HepG2 (cell line): ENCODE measurements around the gene MINDY3. TPM values are rescaled to one million over a fixed set of nuclear protein-coding genes. Genes with fewer than 3 reads are reported as not detected.

ENCODE experiments used
- ATAC-seq: fragments of 200-7000 bp; cut with Tn5 transposase; 3 replicates; pipeline ENCODE4 v1.9.1; 2020; ENCODE audit warnings: mild to moderate bottlenecking, moderate library complexity
- BruUV-seq: library from RNA; stranded (reverse); fragments of 400-500 nt; replicated peaks from 2 replicates; lab custom pipeline; 2021; lab: Mats Ljungman, UMichigan
- CTCF ChIA-PET: fragments of 300-600 bp; formaldehyde crosslinking; extraction: SDS; loops from one replicate; lab custom pipeline; 2021; ENCODE audit warnings: low total read pairs, inconsistent platforms, low intra/inter-chr PET ratio; lab: Yijun Ruan, JAX
- POLR2A ChIA-PET: fragments of 350-600 bp; sonication (Branson Sonifier 250); formaldehyde crosslinking; loops from one replicate; lab custom pipeline; 2020; ENCODE audit warnings: antibody characterized with exemption, inconsistent platforms; lab: Yijun Ruan, JAX
- DNase-seq: peaks from one replicate; pipeline ENCODE4 v3.0.0-alpha.2; 2015; ENCODE audit warnings: low spot score
- FAIRE-seq: peaks from 3 replicates; lab custom pipeline; 2011; peaks lifted over from hg19 to GRCh38; lab: Jason Lieb, UNC
- H2AFZ ChIP-seq: one replicate; pipeline ENCODE4 v1.6.1; 2011; ENCODE audit warnings: low read length, inconsistent platforms
- H3K27ac ChIP-seq: fragments of 300-600 bp; 3 replicates; pipeline ENCODE4 v1.8.0; 2011; ENCODE audit warnings: mixed run types, mild to moderate bottlenecking, mixed read lengths, low read length, inconsistent platforms; ENCODE audit not compliant: insufficient read depth; ENCODE audit errors: extremely low read length
- H3K27me3 ChIP-seq, 2 experiments: fragments of 200-600 bp in 1 of 2; 2 replicates in 1 of 2; 3 replicates in 1 of 2; pipeline versions ENCODE4 v1.6.0 to v1.8.0; 2011; ENCODE audit warnings: low read length in 2 of 2, mild to moderate bottlenecking in 2 of 2, moderate library complexity in 2 of 2, inconsistent platforms in 1 of 2; ENCODE audit not compliant: insufficient read depth in 2 of 2, control insufficient read depth in 1 of 2
- H3K36me3 ChIP-seq, 2 experiments: fragments of 200-600 bp in 1 of 2; replicated peaks in 1 of 2; 2 replicates in 1 of 2; 3 replicates in 1 of 2; pipeline versions ENCODE4 v1.5.1 to v1.8.0; 2011; ENCODE audit warnings: low read length in 2 of 2, inconsistent platforms in 1 of 2; ENCODE audit not compliant: insufficient read depth in 2 of 2, control insufficient read depth in 1 of 2
- H3K4me1 ChIP-seq: 2 replicates; pipeline ENCODE4 v1.5.1; 2012; ENCODE audit warnings: low read length, inconsistent platforms; ENCODE audit not compliant: insufficient read depth
- H3K4me2 ChIP-seq: 2 replicates; pipeline ENCODE4 v1.6.0; 2011; ENCODE audit warnings: low read depth, low read length, inconsistent platforms
- H3K4me3 ChIP-seq, 3 experiments: fragments of 200-600 bp in 1 of 3; sonication (generic), shearing (Covaris generic) in 1 of 3; replicated peaks in 1 of 3; 2 replicates each; pipeline ENCODE4 v1.5.1; 2011 to 2016; ENCODE audit warnings: low read length in 3 of 3, inconsistent platforms in 2 of 3, low read depth in 2 of 3, mild to moderate bottlenecking in 2 of 3, control low read depth in 1 of 3, mixed read lengths in 1 of 3; ENCODE audit not compliant: insufficient read depth in 1 of 3
- H3K79me2 ChIP-seq: one replicate; pipeline ENCODE4 v1.6.1; 2011; ENCODE audit warnings: low read length, inconsistent platforms; ENCODE audit not compliant: insufficient read depth
- H3K9ac ChIP-seq: 2 replicates; pipeline ENCODE4 v1.6.0; 2011; ENCODE audit warnings: mild to moderate bottlenecking, low read depth, low read length, inconsistent platforms; ENCODE audit not compliant: insufficient read depth
- H3K9me3 ChIP-seq: 2 replicates; pipeline ENCODE4 v1.5.1; 2012; ENCODE audit warnings: mild to moderate bottlenecking, low read length
- H4K20me1 ChIP-seq: 2 replicates; pipeline ENCODE4 v1.6.0; 2011; ENCODE audit warnings: inconsistent platforms, mild to moderate bottlenecking, low read length, moderate library complexity; ENCODE audit not compliant: insufficient read depth
- ATF7-NPFF ChIP-seq: sonication (generic); formaldehyde crosslinking; IDR thresholded peaks from 2 replicates; pipeline ENCODE4 v1.8.1; 2023; ENCODE audit warnings: mild to moderate bottlenecking, low read depth, missing genetic modification reagents, moderate library complexity
- EED ChIP-seq: sonication (generic); formaldehyde crosslinking; IDR thresholded peaks from 2 replicates; pipeline ENCODE4 v1.5.0; 2020; ENCODE audit warnings: mild to moderate bottlenecking, missing genetic modification reagents
- POLR2G ChIP-seq: fragments of 200-400 bp; formaldehyde crosslinking; IDR thresholded peaks from 2 replicates; pipeline ENCODE4 v1.6.1; 2018; ENCODE audit warnings: mild to moderate bottlenecking, low read depth, low read length, moderate library complexity
- ZNF234 ChIP-seq: sonication (generic); formaldehyde crosslinking; conservative IDR thresholded peaks from 2 replicates; pipeline ENCODE4 v1.5.1; 2020; ENCODE audit warnings: mild to moderate bottlenecking, missing genetic modification reagents
- ZNF674 ChIP-seq: sonication (generic); formaldehyde crosslinking; IDR thresholded peaks from 2 replicates; pipeline ENCODE4 v1.5.0; 2020; ENCODE audit warnings: low read depth, mild to moderate bottlenecking, missing genetic modification reagents
- ZNF7 ChIP-seq: IDR thresholded peaks from 2 replicates; pipeline ENCODE4 v1.6.1; 2016; ENCODE audit warnings: missing biosample characterization, missing genetic modification reagents
- WGBS: methylation state at CpG from one replicate; pipeline ENCODE4 v1.1.6; 2017; ENCODE audit warnings: low lambda C conversion rate; 5-methylcytosine and 5-hydroxymethylcytosine counted together
- in situ Hi-C: cut with HindIII; loops from 2 replicates; pipeline ENCODE4 v1.10.0; 2017; ENCODE audit warnings: low pct_unique_long_range_greater_than_20kb; ENCODE audit not compliant: extremely low pct_ligation_motif_present
- intact Hi-C: fragments of 100-400 bp; cut with micrococcal nuclease; formaldehyde crosslinking; loops from one replicate; pipeline ENCODE4 v1.10.0; 2022; ENCODE audit not compliant: unreplicated experiment
- polyA plus RNA-seq, 8 experiments: library from polyadenylated mRNA; depleted of rRNA in 3 of 8; stranded (reverse) in 7 of 8; unstranded in 1 of 8; fragments of >200 nt; fragmentation: Illumina TruSeq in 4 of 8; extraction: Trizol in 4 of 8; gene quantifications; 2 replicates each; pipeline versions ENCODE4 v1.2.1 to v1.2.3, GENCODE V29; 2011 to 2016; ENCODE audit warnings: low read depth in 4 of 8, missing spikeins in 1 of 8, mixed read lengths in 1 of 8; ENCODE audit not compliant: insufficient read depth in 1 of 8
- total RNA-seq, 5 experiments: library from RNA; depleted of rRNA; stranded (reverse); fragments of >200 nt; fragmentation: Illumina TruSeq; extraction: Trizol; gene quantifications; 2 replicates each; pipeline ENCODE4 v1.2.3, GENCODE V29; 2016; ENCODE audit warnings: low read depth in 1 of 5
- TF ChIP-seq, protein P1 (sequence below): IDR thresholded peaks from 2 replicates; pipeline ENCODE4 v1.6.1; 2018; ENCODE audit warnings: missing genetic modification reagents
- TF ChIP-seq, protein P2 (sequence below), 2 experiments: sonication (generic) in 1 of 2; formaldehyde crosslinking in 1 of 2; IDR thresholded peaks; 2 replicates each; pipeline versions ENCODE4 v1.4.0 to v1.6.1; 2016 to 2020; ENCODE audit warnings: borderline replicate concordance in 1 of 2, low read depth in 1 of 2, mild to moderate bottlenecking in 1 of 2, missing genetic modification reagents in 1 of 2

Gene MINDY3
- total and polyA plus RNA-seq, 2 of the 13 experiments (the other 11 are each of a cell fraction or from before 2014, with no cell fraction given), result 6.4 to 17.5 TPM

DNA sequence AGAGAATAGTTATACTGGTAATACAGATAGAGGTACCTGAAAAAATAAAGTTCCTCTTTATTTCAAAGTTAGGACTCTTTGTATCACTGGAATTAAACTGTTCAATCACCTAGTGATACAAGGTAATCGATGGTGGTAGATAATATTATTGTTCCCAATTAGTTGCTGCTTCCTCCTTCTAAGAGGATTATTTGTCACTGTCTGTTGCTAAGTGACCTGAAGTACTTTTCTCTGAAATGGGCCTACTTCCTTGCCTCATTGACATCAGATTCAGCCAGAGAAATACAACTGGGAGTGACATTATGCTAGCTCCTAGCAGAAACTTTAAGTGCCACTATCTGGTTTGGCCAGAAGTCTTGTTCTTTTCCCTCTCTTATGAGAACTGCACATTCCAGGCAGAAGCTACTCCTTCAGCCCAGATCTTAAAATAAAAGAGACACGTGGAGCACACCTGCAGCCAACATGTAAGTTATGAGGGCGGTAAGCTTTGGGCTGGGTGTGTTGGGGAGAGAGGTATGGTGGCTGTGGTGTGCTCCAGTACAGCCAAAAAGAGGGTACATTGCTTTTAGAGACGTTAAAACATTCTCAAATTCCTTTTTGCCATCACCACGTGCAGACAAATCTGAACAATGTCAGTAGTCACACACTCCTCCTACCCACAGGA lies 54.8 kb downstream of the MINDY3 start (continued):
- TF ChIP-seq POLR2G, result no peak
- no peak for TF ChIP-seq ZNF234 (CRISPR knock-in tag)

DNA sequence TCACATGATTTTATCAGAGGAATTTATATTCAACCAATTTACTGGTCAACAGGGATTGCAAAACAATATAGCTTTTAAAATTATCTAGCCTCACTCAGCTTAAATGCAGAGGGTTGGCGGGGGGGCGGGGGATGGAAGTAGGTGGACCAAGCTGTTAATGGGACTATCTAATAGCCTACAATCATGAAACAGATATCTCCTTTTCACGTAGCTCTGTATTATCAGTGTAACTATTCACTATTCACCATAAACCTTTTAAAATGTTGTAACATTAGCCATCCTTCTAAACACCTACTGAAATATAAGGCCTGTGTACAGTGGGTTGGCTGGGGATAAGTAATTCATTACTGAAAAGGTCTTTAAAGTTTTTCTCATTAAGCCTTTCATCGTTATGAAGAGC lies 56.2 kb downstream of the MINDY3 start:
- H3K4me2 ChIP-seq, result no peak overlapping the region
- no peak overlapping the region for H3K4me3 ChIP-seq
- H4K20me1 ChIP-seq, result no peaks in the 10 kb centered on the region
- intact Hi-C loops (no loop called here), in situ Hi-C loops (no loop called here)
- DNase-seq, result no peak
- H3K79me2 ChIP-seq, result no peaks in the 10 kb centered on the region
- 97% methylated on average over 4 of the region's 4 CpGs for WGBS
- no peaks in the 10 kb centered on the region for H3K27me3 ChIP-seq
- no peak for ATAC-seq
- H3K4me1 ChIP-seq, result no peaks in the 10 kb centered on the region
- H2AFZ ChIP-seq, result no peak overlapping the region
- no TSS peak for BruUV-seq
- POLR2A ChIA-PET, result no interaction called here
- H3K36me3 ChIP-seq, result peaks cover 0 to 6% of the 10 kb centered on the region in 2 experiments; a peak in 3 of 5 replicates
- no peak for FAIRE-seq
- H3K9ac ChIP-seq, result no peak overlapping the region
- TF ChIP-seq, protein P1, sequence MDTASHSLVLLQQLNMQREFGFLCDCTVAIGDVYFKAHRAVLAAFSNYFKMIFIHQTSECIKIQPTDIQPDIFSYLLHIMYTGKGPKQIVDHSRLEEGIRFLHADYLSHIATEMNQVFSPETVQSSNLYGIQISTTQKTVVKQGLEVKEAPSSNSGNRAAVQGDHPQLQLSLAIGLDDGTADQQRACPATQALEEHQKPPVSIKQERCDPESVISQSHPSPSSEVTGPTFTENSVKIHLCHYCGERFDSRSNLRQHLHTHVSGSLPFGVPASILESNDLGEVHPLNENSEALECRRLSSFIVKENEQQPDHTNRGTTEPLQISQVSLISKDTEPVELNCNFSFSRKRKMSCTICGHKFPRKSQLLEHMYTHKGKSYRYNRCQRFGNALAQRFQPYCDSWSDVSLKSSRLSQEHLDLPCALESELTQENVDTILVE, result no peak
- no peak for TF ChIP-seq ZNF7 (CRISPR knock-in tag)
- TF ChIP-seq EED (CRISPR knock-in tag), result no peak
- no peak for TF ChIP-seq ZNF674 (CRISPR knock-in tag)
- TF ChIP-seq, protein P2, sequence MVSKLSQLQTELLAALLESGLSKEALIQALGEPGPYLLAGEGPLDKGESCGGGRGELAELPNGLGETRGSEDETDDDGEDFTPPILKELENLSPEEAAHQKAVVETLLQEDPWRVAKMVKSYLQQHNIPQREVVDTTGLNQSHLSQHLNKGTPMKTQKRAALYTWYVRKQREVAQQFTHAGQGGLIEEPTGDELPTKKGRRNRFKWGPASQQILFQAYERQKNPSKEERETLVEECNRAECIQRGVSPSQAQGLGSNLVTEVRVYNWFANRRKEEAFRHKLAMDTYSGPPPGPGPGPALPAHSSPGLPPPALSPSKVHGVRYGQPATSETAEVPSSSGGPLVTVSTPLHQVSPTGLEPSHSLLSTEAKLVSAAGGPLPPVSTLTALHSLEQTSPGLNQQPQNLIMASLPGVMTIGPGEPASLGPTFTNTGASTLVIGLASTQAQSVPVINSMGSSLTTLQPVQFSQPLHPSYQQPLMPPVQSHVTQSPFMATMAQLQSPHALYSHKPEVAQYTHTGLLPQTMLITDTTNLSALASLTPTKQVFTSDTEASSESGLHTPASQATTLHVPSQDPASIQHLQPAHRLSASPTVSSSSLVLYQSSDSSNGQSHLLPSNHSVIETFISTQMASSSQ (IDR thresholded peaks at IDR 0.05; ENCODE audit: low read depth), result no peak
- TF ChIP-seq, protein P2 (CRISPR knock-in tag; IDR thresholded peaks at IDR 0.05; ENCODE audit: borderline replicate concordance), result no peak
- TF ChIP-seq ATF7-NPFF (CRISPR knock-in tag), result no peak
- no peaks in the 10 kb centered on the region for H3K9me3 ChIP-seq
- no peak overlapping the region for H3K27ac ChIP-seq
- CTCF ChIA-PET, result no interaction called here
